ENCODE measurements around the gene RPTOR.

The RPTOR gene

GRCh38 chr17:80827646-80828643 is 283.3 kb downstream of the RPTOR start:
- H3K36me3 Mint-ChIP-seq, result peaks cover 17% of the 10 kb centered on the region
- H3K4me3 Mint-ChIP-seq, result no peak overlapping the region
- peaks cover 24% of the 10 kb centered on the region for H3K4me1 Mint-ChIP-seq
- H3K27ac Mint-ChIP-seq, result no peak overlapping the region
- ATAC-seq, result no peak
- no peaks in the 10 kb centered on the region for H3K9me3 Mint-ChIP-seq
- H3K27me3 Mint-ChIP-seq, result no peaks in the 10 kb centered on the region

- H3K27me3 Mint-ChIP-seq, result no peaks in the 10 kb centered on the region
- ATAC-seq, result no peak
- no peak overlapping the region for H3K27ac Mint-ChIP-seq
- H3K4me3 Mint-ChIP-seq, result no peak overlapping the region
- peaks cover 7% of the 10 kb centered on the region for H3K36me3 Mint-ChIP-seq
- no peaks in the 10 kb centered on the region for H3K9me3 Mint-ChIP-seq
- H3K4me1 Mint-ChIP-seq, result peaks cover 30% of the 10 kb centered on the region
Observed at GRCh38 chr17:80829166-80829813, 284.7 kb downstream of the RPTOR start.

- Mint-ChIP-seq H3K27ac (no peak overlapping the region), H3K27me3 (no peaks in the 10 kb centered on the region), H3K9me3 (no peaks in the 10 kb centered on the region), H3K4me3 (no peak overlapping the region), H3K4me1 (peaks cover 30% of the 10 kb centered on the region), H3K36me3 (peaks cover 7% of the 10 kb centered on the region)
- no peak for ATAC-seq
Observed at GRCh38 chr17:80830020-80830780, 285.6 kb downstream of the RPTOR start.

DNA sequence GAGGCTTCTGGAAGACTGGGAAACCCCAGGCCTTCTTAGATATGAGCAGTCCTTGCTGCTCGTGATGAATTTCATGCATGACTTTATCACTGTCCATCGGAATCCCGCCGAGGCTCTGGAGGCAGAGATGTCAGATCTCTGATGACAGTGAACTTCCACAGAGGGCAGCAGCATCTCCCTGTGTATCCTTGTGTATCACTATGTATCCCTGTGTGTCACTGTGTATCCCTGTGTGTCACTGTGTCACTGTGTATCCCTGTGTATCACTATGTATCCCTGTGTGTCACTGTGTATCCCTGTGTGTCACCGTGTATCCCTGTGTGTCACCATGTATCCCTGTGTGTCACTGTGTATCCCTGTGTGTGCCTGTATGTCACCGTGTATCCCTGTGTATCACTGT is 286.9 kb downstream of the RPTOR start:
- ATAC-seq, result no peak
- Mint-ChIP-seq H3K36me3 (no peaks in the 10 kb centered on the region), H3K27me3 (no peaks in the 10 kb centered on the region), H3K9me3 (no peaks in the 10 kb centered on the region), H3K4me1 (peaks cover 30% of the 10 kb centered on the region), H3K27ac (peak overlapping the region; percentile 98), H3K4me3 (no peak overlapping the region)

DNA sequence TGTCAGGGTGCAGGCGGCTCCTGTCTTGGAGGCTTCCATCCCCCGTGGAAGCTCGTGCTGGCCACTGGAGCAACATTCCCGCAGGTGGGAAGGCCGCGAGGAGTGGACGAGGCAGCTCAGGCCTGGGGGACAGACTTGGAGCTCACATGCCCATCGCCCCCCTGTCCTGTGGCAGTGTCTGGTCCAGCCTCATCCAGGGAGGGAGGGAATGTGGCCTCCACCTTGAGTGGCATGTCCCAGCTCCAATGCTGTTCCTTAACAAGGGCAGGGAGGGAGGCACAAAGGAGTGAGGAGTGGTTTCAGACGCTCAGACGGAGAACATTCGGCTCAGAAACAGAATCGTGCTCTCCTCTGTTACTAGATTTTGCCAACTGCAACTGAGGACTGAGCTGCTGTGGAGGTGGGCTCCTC is 287.6 kb downstream of the RPTOR start:
- H3K27ac Mint-ChIP-seq, result peak overlapping the region; percentile 98
- H3K4me1 Mint-ChIP-seq, result peaks cover 30% of the 10 kb centered on the region
- no peaks in the 10 kb centered on the region for H3K9me3 Mint-ChIP-seq
- H3K27me3 Mint-ChIP-seq, result no peaks in the 10 kb centered on the region
- no peak for ATAC-seq
- no peaks in the 10 kb centered on the region for H3K36me3 Mint-ChIP-seq
- H3K4me3 Mint-ChIP-seq, result peak overlapping the region; percentile 93

- H3K4me1 Mint-ChIP-seq, result peaks cover 30% of the 10 kb centered on the region
- peak overlapping the region; percentile 98 for H3K27ac Mint-ChIP-seq
- H3K4me3 Mint-ChIP-seq, result peak overlapping the region; percentile 93
- H3K9me3 Mint-ChIP-seq, result no peaks in the 10 kb centered on the region
- peak; percentile 92 for ATAC-seq
- no peaks in the 10 kb centered on the region for H3K27me3 Mint-ChIP-seq
- H3K36me3 Mint-ChIP-seq, result peaks cover 5% of the 10 kb centered on the region
Observed at GRCh38 chr17:80832888-80833583, 288.4 kb downstream of the RPTOR start.

GRCh38 chr17:80833952-80834892 is 289.6 kb downstream of the RPTOR start:
- ATAC-seq, result no peak
- H3K4me3 Mint-ChIP-seq, result peak overlapping the region; percentile 3

DNA sequence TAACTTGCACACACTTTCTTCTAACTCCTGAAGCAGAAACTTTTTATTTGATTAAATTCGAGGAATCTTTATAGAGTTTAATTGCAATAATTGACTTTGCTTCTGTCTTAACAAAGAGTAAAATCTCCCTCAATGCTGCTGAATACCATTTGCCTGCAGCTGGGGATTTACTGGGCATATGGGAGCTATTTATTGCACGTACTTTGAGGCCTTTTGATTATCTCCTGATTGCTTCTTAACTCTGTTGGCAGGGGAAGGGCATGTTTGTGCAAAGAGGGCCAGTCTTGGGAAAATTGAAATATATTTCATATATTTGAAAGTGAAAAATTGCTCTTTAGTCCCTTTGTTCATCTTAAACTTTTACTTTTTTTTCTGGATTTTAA is 290.2 kb downstream of the RPTOR start:
- Mint-ChIP-seq H3K4me1 (peaks cover 27% of the 10 kb centered on the region), H3K27ac (peak overlapping the region; percentile 98), H3K4me3 (no peak overlapping the region)

More at GRCh38 chr17:80833952-80834892, 289.6 kb downstream of the RPTOR start:
- Mint-ChIP-seq H3K36me3 (peaks cover 16% of the 10 kb centered on the region), H3K4me1 (peaks cover 30% of the 10 kb centered on the region), H3K27ac (peak overlapping the region; percentile 98), H3K27me3 (no peaks in the 10 kb centered on the region), H3K9me3 (no peaks in the 10 kb centered on the region)

DNA sequence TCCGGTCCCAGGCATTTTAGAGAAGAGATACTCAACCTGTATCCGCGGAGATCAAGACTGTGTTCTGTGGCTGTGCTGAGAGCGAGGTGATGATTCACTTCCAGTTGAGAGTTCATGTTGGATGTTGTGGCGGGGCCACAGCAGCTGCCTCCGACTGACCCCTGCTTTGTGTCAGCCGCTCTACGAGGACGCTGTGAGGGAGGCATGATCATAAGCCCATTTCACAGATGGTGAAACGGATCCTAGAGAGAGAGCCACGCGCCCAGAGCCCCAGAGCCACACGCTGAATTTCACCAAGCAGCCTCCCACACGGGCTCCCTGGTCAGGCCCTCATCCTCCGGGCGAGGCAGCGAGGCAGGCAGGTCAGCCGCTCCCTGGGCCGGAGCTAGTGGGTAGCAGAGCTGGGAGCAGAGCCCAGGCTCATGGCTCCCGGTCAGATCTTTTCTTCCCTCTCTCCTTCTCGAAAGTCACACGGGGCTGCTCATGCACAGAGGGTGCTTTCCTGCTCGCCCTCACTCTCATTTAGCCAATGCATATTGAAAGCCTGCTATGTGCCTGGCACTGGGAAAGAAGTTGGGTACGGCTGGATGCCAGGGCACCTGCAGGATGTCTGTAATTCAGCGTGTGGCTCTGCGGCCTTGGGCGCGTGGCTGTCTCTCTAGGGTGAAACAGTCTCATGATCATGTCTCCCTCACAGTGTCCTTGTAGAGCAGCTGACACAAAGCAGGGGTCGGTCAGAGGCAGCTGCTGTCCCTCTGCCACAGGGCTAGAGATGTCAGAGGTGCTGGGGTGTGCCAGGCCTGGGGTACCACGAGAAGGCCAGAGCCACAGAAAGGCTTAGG is 291.4 kb downstream of the RPTOR start:
- Mint-ChIP-seq H3K9me3 (no peaks in the 10 kb centered on the region), H3K4me3 (no peak overlapping the region), H3K36me3 (peaks cover 16% of the 10 kb centered on the region), H3K27ac (peak overlapping the region; percentile 4), H3K4me1 (peaks cover 21% of the 10 kb centered on the region), H3K27me3 (no peaks in the 10 kb centered on the region)
- no peak for ATAC-seq

More for the DNA sequence above, 290.2 kb downstream of the RPTOR start:
- Mint-ChIP-seq H3K36me3 (peaks cover 16% of the 10 kb centered on the region), H3K27me3 (no peaks in the 10 kb centered on the region), H3K9me3 (no peaks in the 10 kb centered on the region)
- ATAC-seq, result no peak

- no peak for ATAC-seq
- Mint-ChIP-seq H3K4me3 (no peak overlapping the region), H3K4me1 (peaks cover 19% of the 10 kb centered on the region), H3K27me3 (no peaks in the 10 kb centered on the region), H3K27ac (peak overlapping the region; percentile 4), H3K9me3 (no peaks in the 10 kb centered on the region), H3K36me3 (peaks cover 16% of the 10 kb centered on the region)
Observed at GRCh38 chr17:80836658-80836965, 292.0 kb downstream of the RPTOR start.

- H3K4me1 Mint-ChIP-seq, result peaks cover 15% of the 10 kb centered on the region
- ATAC-seq, result no peak
- no peaks in the 10 kb centered on the region for H3K27me3 Mint-ChIP-seq
- no peak overlapping the region for H3K4me3 Mint-ChIP-seq
- peaks cover 16% of the 10 kb centered on the region for H3K36me3 Mint-ChIP-seq
- H3K27ac Mint-ChIP-seq, result peak overlapping the region; percentile 4
- H3K9me3 Mint-ChIP-seq, result no peaks in the 10 kb centered on the region
Observed at GRCh38 chr17:80836971-80837481, 292.4 kb downstream of the RPTOR start.

DNA sequence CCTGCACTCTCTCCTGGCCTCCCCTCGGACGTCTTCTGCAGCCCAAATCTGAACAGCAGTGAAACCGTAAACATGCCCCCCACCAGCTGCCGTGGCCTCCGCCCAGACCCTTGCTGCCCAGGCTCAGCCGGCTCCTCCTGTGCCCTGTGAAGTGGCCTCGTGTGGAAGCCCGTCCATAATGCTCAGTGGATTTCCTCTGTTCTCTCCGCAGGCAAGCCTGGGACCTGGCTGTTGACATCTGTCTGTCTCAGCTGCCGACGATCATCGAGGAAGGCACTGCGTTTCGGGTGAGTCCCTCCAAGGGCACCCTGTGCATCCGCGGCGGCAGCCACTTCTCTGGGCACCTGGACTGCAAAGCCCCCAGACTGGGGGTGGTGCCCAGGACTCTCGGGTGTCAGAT is 293.1 kb downstream of the RPTOR start:
- no peak for ATAC-seq
- Mint-ChIP-seq H3K36me3 (peaks cover 16% of the 10 kb centered on the region), H3K4me1 (peaks cover 8% of the 10 kb centered on the region), H3K27ac (no peak overlapping the region), H3K4me3 (no peak overlapping the region), H3K9me3 (no peaks in the 10 kb centered on the region), H3K27me3 (no peaks in the 10 kb centered on the region)

Measured in stimulated activated memory B cell treated with anti-CD40 and anti-IgM and Interleukin-4, amounts not matched to agents 10 μg/mL and 1 μg/mL and 100 μg/mL, for 72 hours (primary cell).